Body of pancreas (tissue), 4 donors: Measurements from ENCODE around the gene SORCS2. TPM values are rescaled to one million over a fixed set of nuclear protein-coding genes. Genes with fewer than 3 reads are reported as not detected.

Source experiments
- ATAC-seq: fragments of 150-250 bp; one replicate; pipeline ENCODE4 v1.9.1; 2016
- DNase-seq, 4 donors: peaks; one replicate each; pipeline ENCODE4 v3.0.0-alpha.2; 2019
- H3K27ac ChIP-seq, 4 donors: fragments of 200-600 bp; sonication (generic); 1 replicate in 3 of 4; 2 replicates in 1 of 4; pipeline versions ENCODE4 v1.5.1 to v1.6.1; 2016 to 2019; ENCODE audit warnings: mild to moderate bottlenecking in 1 of 4, mixed read lengths in 1 of 4, moderate library complexity in 1 of 4
- H3K27me3 ChIP-seq, 2 donors: fragments of 200-600 bp; sonication (generic); one replicate each; pipeline ENCODE4 v1.6.0; 2016; ENCODE audit warnings: mild to moderate bottlenecking in 1 of 2
- H3K36me3 ChIP-seq, 2 donors: fragments of 200-600 bp; sonication (generic); replicated peaks in 1 of 2; 2 replicates each; pipeline ENCODE4 v1.5.1; 2016; ENCODE audit warnings: low read depth in 2 of 2; ENCODE audit not compliant: insufficient read depth in 1 of 2
- H3K4me1 ChIP-seq: fragments of 200-600 bp; sonication (generic); one replicate; pipeline ENCODE4 v1.6.0; 2016
- H3K4me3 ChIP-seq, 2 donors: fragments of 200-600 bp; sonication (generic); 1 replicate in 1 of 2; 2 replicates in 1 of 2; pipeline ENCODE4 v1.5.1; 2016 to 2019
- H3K9me3 ChIP-seq, 3 donors: fragments of 200-600 bp; sonication (generic); 1 replicate in 2 of 3; 2 replicates in 1 of 3; pipeline ENCODE4 v1.5.1; 2016
- CTCF ChIP-seq, 7 experiments: fragments of 450-650 bp in 4 of 7; fragments of 200-600 bp in 3 of 7; sonication (generic) in 3 of 7; IDR thresholded peaks; one replicate each; pipeline ENCODE4 v1.5.1; 2016 to 2019; ENCODE audit warnings: antibody characterized with exemption in 7 of 7
- POLR2A ChIP-seq, 3 donors: fragments of 450-650 bp; IDR thresholded peaks; one replicate each; pipeline ENCODE4 v1.6.1; 2016; ENCODE audit warnings: antibody characterized with exemption in 3 of 3, mild to moderate bottlenecking in 2 of 3
- WGBS, 2 donors: methylation state at CpG; one replicate each; pipeline ENCODE4 v1.1.5; 2017; 5-methylcytosine and 5-hydroxymethylcytosine counted together
- intact Hi-C: fragments of 100-400 bp; cut with DNase I; formaldehyde crosslinking; loops from one replicate; pipeline ENCODE4 v1.15.1; 2023
- total RNA-seq, 2 donors: library from RNA; depleted of rRNA; stranded (reverse); fragments of >200 nt; gene quantifications; one replicate each; pipeline ENCODE4 v1.1.0, GENCODE V29; 2016

SORCS2 gene
- total RNA-seq, 2 donors from 2014 or later, result 0.26 to 0.33 TPM

- no peak for ATAC-seq
- no peaks in the 10 kb centered on the region for H3K4me1 ChIP-seq
- no peaks in the 10 kb centered on the region for H3K9me3 ChIP-seq
- H3K27me3 ChIP-seq, result peaks cover 0 to 3% of the 10 kb centered on the region in 2 donors
- H3K36me3 ChIP-seq, result no peaks in the 10 kb centered on the region
- H3K27ac ChIP-seq, result no peak overlapping the region
- no peak for TF ChIP-seq POLR2A (IDR thresholded peaks at IDR 0.05)
- no peak for TF ChIP-seq CTCF (IDR thresholded peaks at IDR 0.05)
- intact Hi-C loops, result no loop called here
- no peak overlapping the region for H3K4me3 ChIP-seq
- no peak for DNase-seq
- WGBS, 2 donors, result 58 to 73% methylated on average over 6 to 14 of the region's 14 CpGs
These were observed 93.8 kb downstream of the SORCS2 start for GRCh38 chr4:7286170-7286569.

DNA sequence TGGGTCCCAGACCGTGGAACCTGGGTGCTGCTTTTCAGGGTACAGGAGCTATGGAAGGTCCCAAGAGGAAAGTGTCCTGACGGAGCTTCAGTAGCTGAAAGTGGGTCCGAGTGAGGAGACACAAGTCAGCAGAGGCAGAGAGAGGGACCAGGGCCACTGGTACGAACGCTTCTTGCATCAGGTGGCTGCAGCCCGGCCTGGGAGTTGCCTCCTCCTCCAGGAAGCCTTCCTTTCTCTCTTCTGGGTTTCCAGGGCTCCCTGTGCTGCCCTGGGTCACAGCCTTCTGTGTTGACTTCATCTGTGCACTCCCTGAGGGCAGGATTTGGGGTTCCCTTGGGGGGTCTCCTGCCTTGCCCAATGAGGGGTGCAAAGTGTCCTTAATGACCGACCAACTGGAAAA is 94.5 kb downstream of the SORCS2 start:
- WGBS, 2 donors, result 63 to 68% methylated on average over 7 of the region's 7 CpGs
- Histone ChIP-seq H3K9me3 (no peaks in the 10 kb centered on the region), H3K36me3 (no peaks in the 10 kb centered on the region), H3K27me3 (peaks cover 0 to 3% of the 10 kb centered on the region in 2 donors), H3K27ac (no peak overlapping the region), H3K4me3 (no peak overlapping the region), H3K4me1 (no peaks in the 10 kb centered on the region)
- DNase-seq, result no peak
- intact Hi-C loops, result no loop called here
- TF ChIP-seq POLR2A (IDR thresholded peaks at IDR 0.05) (no peak), CTCF (IDR thresholded peaks at IDR 0.05) (no peak)
- no peak for ATAC-seq

DNA sequence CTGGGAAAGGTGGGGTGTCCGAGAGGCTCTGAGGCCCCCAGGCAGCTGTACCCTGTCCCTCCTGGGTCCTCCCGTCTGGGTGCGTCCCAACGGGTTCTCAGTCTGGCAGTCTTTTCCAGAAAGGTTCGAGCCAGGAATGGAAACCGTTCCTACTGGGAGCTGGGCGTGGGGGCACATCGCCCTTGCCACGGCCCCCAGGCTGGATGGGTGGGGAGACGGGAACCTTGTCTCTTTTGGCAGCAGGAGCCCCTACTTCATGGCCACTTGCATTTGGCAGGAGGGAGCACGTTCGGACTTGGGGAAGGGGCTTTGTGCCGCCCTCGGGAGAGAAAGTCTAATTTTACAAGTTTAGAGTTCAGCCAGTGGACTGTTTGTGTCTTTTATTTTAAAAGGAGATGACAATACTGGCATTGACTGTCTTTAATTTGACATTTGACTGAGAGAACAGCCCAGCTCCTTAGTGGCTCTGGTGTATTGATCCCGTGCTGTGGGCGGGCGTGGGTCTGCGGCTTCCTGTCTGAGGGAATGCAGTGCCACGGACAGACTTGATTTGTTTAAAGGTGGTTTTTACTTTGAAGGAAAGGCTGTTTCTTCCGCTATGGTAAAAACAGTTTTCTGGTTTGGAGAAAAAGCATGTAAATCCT is 95.1 kb downstream of the SORCS2 start:
- no peak for DNase-seq
- Histone ChIP-seq H3K27ac (no peak overlapping the region), H3K4me1 (no peaks in the 10 kb centered on the region), H3K9me3 (no peaks in the 10 kb centered on the region), H3K36me3 (no peaks in the 10 kb centered on the region), H3K4me3 (no peak overlapping the region), H3K27me3 (peaks cover 0 to 3% of the 10 kb centered on the region in 2 donors)
- intact Hi-C loops, result no loop called here
- no peak for ATAC-seq
- no peak for TF ChIP-seq CTCF (IDR thresholded peaks at IDR 0.05)
- no peak for TF ChIP-seq POLR2A (IDR thresholded peaks at IDR 0.05)
- WGBS, 2 donors, result 52 to 55% methylated on average over 20 of the region's 20 CpGs

GRCh38 chr4:7287918-7288280 is 95.6 kb downstream of the SORCS2 start:
- H3K36me3 ChIP-seq, result no peaks in the 10 kb centered on the region
- DNase-seq, result no peak
- ATAC-seq, result no peak
- peaks cover 0 to 3% of the 10 kb centered on the region in 2 donors for H3K27me3 ChIP-seq
- TF ChIP-seq CTCF (IDR thresholded peaks at IDR 0.05), result no peak
- no peak for TF ChIP-seq POLR2A (IDR thresholded peaks at IDR 0.05)
- no peak overlapping the region for H3K4me3 ChIP-seq
- WGBS, 2 donors, result 45 to 71% methylated on average over 2 to 18 of the region's 18 CpGs
- intact Hi-C loops, result no loop called here
- no peaks in the 10 kb centered on the region for H3K4me1 ChIP-seq
- no peaks in the 10 kb centered on the region for H3K9me3 ChIP-seq
- H3K27ac ChIP-seq, result no peak overlapping the region
